Inferior parietal cortex (tissue), 1 donor: ENCODE measurements around the gene ZNF718.
"Not testable (repeated sequence)": the region's sequence is repeated elsewhere in the genome, so short reads cannot be mapped to it uniquely, and the experiment has no call there.

Experiments used
- DNase-seq: peaks from one replicate; pipeline ENCODE4 v3.0.0-alpha.2; 2016; ENCODE audit errors: extremely low spot score

The ZNF718 gene

DNA sequence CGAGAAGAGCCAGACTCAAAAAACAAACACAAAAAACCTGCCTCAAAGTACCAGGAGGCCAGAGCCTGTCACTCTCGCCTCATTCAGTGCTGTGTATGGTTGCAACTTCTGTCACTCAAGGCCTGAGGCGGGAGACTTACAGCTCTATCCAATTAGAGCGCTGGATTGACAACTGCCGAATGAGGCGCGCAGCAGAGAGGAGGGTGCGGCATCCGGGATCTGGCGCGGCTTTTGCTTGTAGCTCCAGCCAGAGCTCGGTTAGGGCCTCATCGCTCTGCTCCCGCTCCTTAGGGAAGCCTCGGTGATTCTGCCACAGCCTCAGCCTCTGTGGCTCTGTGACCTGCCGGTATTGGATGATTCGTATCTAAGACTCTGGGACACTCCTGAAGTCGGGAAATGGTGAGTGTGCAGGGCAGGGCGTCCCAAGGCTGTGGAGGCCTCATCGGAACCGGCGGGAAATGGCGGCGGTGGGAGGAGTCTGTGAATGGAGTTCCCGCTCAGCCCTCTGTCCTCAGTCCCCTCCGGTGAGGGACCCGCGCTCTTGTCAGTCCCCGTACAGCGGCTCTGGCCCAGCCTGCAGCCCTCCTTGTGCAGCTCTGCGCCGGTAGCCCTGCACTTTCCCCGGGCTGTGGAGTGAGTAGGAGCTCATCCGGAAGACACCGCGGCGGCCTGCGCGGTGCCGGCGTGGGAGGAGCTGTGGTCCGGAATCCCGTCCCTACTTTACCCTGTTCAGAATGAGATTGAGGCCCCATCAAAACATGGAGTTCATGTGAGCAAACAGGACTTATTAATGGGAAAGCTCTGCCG is at the start of gene ZNF718:
Gene ZNF718, plus strand, starts transcription at position 227 of the 807 bp plus-strand sequence. Its CDS starts 170 bp downstream, at position 397.
- peak; percentile 98 for DNase-seq

DNA sequence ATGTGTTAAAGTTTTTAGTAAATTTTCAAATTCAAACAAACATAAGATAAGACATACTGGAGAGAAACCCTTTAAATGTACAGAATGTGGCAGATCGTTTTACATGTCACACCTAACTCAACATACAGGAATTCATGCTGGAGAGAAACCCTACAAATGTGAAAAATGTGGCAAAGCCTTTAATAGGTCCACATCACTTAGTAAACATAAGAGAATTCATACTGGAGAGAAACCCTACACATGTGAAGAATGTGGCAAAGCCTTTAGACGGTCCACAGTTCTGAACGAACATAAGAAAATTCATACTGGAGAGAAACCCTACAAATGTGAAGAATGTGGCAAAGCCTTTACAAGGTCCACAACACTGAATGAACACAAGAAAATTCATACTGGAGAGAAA is 38.4 kb upstream of the ZNF718 start:
- no peak for DNase-seq

DNA sequence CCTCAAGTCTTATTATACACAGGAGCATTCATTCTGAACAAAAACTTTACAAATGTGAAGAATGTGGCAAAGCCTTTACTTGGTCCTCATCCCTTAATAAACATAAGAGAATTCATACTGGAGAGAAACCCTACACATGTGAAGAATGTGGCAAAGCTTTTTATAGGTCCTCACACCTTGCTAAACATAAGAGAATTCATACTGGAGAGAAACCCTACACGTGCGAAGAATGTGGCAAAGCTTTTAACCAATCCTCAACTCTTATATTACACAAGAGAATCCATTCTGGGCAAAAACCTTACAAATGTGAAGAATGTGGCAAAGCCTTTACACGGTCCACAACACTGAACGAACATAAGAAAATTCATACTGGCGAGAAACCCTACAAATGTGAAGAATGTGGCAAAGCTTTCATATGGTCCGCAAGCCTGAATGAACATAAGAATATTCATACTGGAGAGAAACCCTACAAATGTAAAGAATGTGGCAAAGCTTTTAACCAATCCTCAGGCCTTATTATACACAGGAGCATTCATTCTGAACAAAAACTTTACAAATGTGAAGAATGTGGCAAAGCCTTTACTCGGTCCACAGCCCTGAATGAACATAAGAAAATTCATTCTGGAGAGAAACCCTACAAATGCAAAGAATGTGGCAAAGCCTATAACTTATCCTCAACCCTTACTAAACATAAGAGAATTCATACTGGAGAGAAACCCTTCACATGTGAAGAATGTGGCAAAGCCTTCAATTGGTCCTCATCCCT is 37.6 kb upstream of the ZNF718 start:
- not testable (repeated sequence) for DNase-seq

DNA sequence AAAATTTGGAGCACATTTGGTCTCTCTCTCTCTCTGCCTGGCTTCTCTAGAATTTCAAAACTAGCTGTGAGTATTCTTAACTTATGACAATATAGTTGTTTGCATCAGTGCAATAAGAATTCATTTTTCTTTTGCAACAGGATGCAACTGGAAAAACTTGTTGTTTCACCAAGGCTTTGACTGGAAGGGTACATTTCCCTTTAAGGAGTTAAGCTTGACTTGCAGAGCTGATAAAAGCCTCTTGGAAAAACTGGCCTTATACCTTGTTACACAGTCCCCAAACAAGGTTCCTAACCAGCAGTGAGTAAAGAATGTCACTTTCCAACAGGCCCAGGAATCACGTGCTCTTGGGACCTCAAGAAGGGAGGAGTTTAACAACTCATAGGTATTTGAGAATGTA is 25.9 kb upstream of the ZNF718 start:
- DNase-seq = no peak

DNA sequence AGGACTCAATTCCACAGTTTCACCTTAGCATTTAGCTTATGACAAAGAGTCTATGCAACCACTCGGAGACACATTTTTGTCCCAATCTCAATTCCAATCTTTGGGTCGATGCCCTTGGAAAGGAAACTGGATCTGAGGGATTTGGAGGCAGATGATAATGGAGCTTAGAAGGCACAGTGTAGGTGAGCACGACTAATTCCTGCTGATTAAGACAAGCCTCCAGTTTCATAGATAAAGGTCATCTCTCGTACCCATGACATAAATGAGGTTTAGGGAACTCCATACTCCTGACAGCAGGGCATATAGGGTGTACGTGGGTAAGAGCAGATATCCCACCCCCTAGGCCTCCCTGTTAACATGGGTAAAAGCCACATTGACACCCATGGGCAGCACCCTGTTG is 24.4 kb upstream of the ZNF718 start:
- no peak for DNase-seq

DNA sequence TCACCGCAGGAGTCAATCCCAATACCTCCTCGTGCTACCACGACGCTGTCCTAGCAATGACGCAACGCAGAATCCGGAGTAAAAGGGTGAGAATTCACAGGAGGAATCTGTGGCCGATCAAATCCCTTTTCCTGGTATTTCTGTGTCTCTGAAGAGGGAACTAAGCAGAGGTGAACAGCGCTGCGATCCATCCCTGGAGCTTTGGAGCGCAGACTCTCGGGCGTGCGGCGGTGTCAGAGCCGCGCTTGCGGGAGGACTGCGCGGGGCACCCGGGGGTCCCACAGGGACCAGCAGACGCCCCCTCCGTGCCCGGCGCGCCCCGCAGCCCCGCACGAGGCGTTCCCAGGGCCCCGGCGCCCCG is 17.2 kb upstream of the ZNF718 start:
- DNase-seq = no peak

DNA sequence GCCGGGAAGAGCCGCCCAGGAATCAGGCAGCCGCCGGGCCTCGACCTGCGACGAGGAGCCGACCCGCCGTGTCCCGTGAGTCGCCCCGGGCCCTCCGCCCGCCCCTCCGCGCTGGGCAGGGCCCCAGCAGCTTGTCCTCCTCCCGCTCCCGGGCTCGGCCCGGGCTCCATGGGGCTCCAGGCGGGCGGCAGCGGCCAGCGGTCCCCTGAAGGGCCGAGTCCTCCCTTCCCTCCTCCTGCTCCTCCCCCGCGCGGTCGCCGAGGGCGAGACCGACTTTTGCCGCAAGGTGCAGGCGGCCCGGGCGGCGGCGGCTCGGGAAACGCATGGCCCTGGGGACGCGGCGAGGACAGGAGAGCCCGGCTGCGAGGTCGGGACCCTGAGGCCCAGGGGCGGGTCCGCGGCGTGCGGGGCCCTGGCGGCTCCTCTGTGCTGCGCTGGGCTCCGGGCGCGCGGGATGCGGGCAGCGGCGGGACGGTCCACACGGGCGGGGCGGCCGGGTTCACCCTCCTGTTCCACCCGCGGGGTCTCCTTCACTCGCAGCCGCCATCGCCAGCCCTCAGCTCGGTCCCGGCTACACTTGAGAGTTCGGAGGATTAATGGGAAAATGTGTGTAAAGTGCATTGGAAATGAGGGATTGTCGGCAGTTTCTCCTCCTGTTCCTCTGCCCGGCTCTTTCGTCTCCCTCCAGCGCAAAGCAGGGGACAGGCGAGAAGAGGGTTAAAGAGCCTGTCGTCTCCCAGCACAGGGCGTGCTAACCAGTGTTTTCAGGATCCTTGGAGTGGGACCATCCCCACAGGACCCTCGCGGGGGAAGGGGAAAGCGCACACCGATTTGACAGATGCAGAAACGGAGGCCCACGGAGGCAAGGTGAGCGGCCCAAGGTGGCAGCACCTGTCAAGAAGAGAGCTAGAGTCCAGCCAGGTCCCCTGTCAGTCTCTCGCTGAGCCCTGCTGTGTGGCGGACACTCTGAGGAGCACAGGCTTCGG is 16.6 kb upstream of the ZNF718 start:
- no peak for DNase-seq

DNA sequence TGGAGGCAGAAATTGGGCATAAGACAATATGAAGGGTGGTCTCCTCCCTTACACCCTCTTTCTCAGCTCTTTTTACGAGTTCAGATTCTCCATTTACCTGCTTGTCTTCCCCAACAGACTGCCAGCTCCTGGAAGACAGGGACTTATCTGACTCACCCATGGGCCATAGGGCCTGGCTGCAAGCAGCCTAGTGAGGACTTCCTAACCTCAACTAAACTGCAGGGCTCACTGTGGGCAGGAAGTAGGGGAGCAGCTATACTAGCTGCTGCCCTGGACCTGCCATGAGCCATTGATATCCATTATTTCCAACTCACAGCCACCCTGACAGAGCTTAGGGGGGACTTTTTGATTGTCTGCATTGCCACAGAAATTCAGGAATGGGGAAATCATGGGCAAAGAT is 11.5 kb upstream of the ZNF718 start:
- DNase-seq = no peak

DNA sequence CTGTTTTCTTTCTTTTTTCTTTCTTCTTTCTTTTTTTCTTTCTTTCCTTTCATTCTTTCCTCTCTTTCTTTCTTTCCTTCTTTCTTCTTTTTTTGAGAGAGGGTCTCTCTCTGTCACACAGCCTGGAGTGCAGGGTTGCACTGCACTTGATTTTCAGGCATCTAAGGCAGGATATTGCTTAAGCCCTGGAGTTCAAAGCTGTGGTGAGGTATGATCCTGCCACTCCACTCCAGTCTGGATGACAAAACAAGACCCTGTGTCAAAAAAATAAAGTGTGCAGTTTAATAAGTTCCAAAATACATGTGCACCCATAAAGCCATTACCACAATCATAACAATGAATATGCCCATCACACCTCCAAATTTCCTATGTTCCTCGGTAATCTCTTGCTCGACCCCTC is 10.6 kb upstream of the ZNF718 start:
- DNase-seq = no peak

DNA sequence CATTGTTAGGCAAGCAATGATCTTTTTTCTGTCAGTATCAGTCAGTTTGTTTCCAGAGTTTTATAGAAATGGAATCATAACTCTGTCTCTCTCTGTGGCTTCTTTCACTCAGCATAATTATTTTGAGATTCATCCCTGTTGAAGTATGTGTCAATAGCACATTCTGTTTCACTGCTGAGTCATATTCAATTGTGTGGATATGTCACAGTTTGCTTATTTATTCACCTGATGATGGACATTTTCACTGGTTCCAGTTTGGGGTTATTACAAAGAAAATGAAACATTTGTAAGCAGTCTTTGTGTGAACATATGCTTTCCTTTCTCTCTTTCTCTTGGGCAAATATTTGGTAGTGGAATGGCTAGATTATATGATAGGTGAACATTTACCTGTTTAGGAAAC is 10.2 kb upstream of the ZNF718 start:
- DNase-seq = no peak

DNA sequence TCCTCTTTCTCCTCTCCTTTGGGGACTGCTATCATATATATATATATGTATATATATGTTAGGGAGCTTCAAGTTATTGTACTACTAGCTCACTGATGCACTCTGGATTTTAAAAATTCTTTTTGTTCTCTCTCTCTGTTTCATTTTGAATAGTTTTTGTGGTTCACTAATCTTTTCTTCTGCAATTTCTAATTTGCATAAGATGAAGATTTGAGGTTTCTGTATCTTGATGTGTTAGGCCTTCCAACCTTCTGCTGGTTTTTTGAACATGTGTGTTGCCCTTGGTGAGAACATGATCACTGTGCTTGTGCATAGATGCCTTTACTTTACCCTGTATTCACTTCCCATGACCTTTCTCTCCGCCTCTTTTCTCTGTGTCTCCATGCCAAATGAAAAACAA is 7.8 kb upstream of the ZNF718 start:
- no peak for DNase-seq

DNA sequence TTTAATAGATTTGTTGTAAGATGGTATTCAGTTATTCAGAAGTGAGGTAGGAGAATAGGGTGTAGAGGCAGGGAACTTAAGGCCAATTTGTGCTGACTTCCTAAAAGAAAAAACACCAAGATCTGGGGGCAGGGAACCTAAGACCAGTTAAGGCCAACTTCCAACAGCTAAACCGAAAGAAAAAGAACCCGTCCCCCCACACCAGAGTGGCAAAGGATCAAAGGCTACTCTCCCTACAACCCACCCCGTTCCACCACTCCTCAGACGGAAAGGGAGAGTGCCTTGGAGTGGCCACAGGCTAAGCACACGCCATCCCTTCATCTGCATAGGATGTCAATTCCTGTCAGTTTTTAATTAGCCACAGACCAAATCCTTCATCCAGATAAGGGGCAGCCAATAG is 3.7 kb upstream of the ZNF718 start:
- DNase-seq = no peak

DNA sequence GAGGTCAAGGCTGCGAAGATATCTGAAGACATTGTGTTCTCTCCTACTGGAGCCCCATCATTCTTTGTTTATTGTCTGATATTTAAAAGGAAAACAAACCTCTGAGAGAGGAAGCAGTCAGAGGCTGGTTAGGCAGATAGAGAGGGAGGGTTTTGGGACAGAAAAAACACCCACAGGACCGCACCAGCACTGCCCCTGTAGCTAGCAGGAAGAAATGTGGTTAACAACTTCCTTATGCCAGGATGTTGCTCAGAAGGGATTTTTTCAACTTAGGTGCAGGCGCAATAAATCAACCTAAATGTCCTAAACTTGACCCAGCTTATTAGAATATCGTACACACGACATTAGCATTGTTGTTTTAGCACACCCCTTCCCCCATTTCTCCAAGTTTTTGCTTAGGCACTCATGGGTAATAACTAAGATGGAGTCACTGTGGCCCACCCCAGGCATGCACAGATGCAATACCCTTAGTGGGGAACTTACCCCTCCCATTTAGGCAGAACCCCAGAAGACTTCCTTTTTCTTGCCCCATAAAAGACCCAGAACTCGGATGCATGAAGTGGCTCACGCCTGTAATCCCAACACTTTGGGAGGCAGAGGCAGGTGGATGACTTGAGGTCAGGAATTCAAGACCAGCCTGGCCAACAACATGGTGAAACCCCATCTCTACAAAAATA is 2.8 kb upstream of the ZNF718 start:
- DNase-seq = no peak

DNA sequence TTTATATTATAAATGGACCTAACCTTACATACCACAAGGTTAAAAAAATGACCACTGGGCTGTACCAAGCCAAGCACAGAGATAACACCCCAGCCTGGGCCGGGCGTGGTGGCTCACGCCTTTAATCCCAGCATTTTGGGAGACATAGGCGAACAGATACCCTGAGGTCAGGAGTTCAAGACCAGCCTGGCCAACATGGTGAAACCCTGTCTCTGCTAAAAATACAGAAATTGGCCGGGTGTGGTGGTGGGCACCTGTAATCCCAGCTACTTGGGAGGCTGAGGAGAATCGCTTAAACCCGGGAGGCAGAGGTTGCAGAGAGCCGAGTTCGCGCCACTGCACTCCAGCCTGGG is 403 bp upstream of the ZNF718 start:
- DNase-seq = not testable (repeated sequence)

DNA sequence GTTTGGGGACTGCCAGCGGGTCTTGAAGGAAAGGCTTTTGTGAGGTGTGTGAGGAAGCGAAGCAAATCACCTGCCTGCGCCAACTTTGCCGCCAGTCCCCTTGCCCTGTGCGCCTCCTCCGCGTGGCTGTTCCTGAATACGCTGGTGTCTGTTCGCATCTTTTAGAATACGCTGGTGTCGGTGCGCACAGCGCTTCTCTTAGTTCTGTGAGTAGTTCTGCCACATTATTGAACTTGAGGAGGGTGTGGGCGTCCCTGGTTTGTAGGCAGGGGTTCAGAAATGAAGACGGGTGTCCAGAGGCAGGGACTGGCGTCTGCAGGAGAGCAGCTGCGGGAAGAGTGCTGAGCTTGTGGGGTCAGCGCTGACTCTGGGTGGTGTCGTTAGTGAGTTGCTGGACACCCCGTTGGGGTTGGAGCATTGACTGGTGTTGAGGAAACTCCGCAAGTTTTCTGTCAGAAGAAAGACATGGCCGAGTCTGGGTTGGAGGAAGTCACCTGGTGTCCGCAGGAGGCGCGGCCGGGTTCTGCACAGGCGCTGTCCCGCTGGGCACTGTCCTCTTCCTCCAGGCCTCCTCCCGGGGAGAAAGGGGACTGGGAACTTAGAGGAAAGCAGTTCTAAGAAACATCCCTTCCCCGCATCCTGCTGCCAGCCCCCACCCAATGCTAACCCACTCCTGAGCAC is 930 bp downstream of the ZNF718 start:
- peak; percentile 8 for DNase-seq

DNA sequence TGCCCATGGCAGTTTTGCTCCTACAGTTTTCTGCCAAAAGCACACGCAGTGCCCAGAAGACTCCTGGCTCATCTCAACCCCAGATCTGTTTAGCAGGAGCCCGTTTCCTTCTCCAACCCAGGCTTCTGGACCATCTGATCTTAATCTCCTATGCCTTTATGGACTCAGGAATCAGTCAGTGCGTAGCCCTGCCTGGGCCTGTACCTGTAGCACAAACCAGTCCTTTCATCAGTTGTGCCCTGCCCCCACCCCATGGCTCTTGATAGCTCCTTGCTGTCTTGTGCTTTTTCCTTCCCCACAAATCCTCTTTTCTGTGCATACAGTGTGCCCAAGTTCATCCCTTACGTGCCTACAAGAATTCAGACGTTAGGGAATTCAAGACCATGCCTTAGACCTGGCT is 1.5 kb downstream of the ZNF718 start:
- no peak for DNase-seq

DNA sequence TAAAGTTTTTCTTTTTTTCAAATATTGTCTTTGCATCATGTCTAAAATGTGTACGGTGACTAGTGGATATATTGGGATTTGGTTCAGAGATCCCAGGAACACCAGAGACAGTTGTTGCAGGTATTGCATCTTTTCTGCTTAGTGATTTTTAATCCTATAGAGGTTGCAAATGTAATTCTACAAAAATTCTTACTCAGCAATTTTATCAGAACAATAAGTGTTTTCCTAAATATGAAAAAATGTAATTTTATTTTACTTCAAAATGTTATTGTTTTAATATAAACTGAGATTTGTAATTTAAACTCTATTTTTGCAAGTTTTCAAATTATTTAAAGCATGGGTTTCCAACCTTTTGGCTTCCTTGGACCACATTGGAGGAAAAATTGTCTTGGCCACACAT is 8.2 kb downstream of the ZNF718 start:
- DNase-seq = no peak

DNA sequence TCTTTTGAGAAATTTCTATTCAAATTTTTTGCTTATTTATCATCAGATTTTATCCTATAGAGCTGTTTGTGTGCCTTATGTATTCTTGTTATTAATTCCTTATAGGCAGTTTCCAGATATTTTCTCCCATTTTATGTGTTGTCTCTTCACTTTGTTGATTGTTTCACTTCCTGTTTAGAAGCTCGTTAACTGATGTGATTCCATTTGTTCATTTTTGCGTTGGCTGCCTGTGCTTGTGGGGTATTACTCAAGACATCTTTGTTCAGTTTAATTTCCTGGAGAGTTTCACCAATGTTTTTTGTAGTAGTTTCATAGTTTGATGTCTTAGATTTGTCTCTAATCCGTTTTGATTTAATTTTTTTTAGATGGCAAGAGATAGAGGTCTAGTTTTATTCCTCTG is 14.6 kb downstream of the ZNF718 start:
- DNase-seq = no peak

DNA sequence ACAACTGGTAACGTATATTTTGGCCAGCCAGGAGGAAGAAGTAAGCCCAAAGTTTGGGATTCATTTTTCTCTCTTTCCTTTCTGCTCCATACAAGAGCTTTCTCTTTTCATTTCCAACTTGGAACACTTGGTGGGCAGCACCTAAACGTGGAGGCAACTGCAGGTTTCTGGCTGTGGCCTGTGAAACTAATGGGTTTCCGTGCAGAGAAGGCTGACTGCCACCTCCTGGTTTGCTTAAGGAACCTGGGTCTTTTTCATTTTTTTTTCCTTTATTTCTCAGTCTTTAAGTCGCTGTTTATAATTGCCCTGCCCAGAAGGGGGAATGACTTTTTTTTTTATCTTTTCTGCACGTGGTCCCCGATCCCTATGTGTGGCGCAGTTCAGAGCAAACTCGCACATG is 15.4 kb downstream of the ZNF718 start:
- DNase-seq = no peak

DNA sequence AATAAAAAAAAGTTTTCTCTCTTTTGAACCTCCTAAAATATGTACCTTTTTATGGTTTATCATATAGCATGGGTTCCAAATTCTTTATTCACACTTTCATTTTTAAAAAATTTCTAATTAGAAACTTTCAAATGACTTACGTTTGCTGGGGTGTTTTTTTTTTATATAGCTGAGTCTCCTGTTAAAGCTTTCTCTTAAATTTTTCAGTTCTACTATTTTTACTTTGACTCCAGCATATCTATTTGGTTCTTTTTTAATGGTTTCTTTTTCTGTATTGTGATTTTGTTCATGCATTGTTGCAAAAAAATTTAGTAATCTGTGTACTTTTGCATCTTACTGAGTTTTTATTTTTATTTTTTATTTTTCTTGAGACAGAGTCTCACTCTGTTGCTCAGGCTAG is 22.3 kb downstream of the ZNF718 start:
- no peak for DNase-seq

DNA sequence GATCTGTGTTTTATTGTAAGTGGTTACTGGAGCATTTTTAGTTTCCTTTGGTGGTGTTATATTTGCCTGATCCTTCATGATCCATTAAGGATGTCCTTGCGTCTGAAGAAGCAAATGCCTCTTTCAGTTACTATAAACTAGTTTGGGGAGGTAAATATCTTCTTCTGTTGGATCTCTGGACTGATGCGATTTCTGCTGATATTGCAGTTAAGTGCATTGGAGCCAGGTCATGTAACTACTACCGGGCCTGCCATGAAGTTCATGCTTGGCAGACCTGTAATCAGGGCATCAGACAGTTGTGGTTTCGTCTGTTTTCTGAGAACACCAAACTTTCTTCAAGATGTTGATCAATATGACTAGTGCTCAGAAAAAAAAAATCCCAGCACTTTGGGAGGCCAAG is 22.9 kb downstream of the ZNF718 start:
- no peak for DNase-seq
